GM18511 (cell line): Measurements from ENCODE around the gene NSMCE3.

Source experiments
- ATAC-seq: cut with Tn5 transposase; IDR thresholded peaks from one replicate; pipeline ENCODE4 v1.9.1; 2021; ENCODE audit warnings: mild to moderate bottlenecking, moderate library complexity; ENCODE audit not compliant: unreplicated experiment

The NSMCE3 gene

GRCh38 chr15:29269485-29270168 lies at the start of gene NSMCE3:
Gene NSMCE3 (minus strand): TSS chr15:29269822. CDS start chr15:29269705, 117 bp downstream.
- peak; percentile 86 for ATAC-seq

- no peak for ATAC-seq
Measured at GRCh38 chr15:29316422-29316821, 46.8 kb upstream of the NSMCE3 start.

- ATAC-seq = peak; percentile 48
Measured at GRCh38 chr15:29312387-29312786, 42.8 kb upstream of the NSMCE3 start.

GRCh38 chr15:29311696-29312095 lies 42.1 kb upstream of the NSMCE3 start:
- ATAC-seq = no peak

GRCh38 chr15:29309139-29309538 lies 39.5 kb upstream of the NSMCE3 start:
- ATAC-seq = peak; percentile 71

- no peak for ATAC-seq
Measured at GRCh38 chr15:29308299-29308698, 38.7 kb upstream of the NSMCE3 start.

GRCh38 chr15:29305556-29305955 lies 35.9 kb upstream of the NSMCE3 start:
- no peak for ATAC-seq

- ATAC-seq = no peak
Measured at GRCh38 chr15:29302871-29303270, 33.2 kb upstream of the NSMCE3 start.

- ATAC-seq = no peak
Measured at GRCh38 chr15:29299784-29300183, 30.2 kb upstream of the NSMCE3 start.

- no peak for ATAC-seq
Measured at GRCh38 chr15:29299331-29299730, 29.7 kb upstream of the NSMCE3 start.

- no peak for ATAC-seq
Measured at GRCh38 chr15:29294732-29295325, 25.2 kb upstream of the NSMCE3 start.

GRCh38 chr15:29291067-29291845 lies 21.6 kb upstream of the NSMCE3 start:
- ATAC-seq = no peak

- no peak for ATAC-seq
Measured at GRCh38 chr15:29289173-29289572, 19.6 kb upstream of the NSMCE3 start.

- ATAC-seq = no peak
Measured at GRCh38 chr15:29285386-29285785, 15.8 kb upstream of the NSMCE3 start.

GRCh38 chr15:29283381-29283780 lies 13.8 kb upstream of the NSMCE3 start:
- ATAC-seq = no peak

GRCh38 chr15:29280514-29280913 lies 10.9 kb upstream of the NSMCE3 start:
- no peak for ATAC-seq

- ATAC-seq = no peak
Measured at GRCh38 chr15:29278436-29279105, 8.9 kb upstream of the NSMCE3 start.

- no peak for ATAC-seq
Measured at GRCh38 chr15:29276366-29276765, 6.7 kb upstream of the NSMCE3 start.

GRCh38 chr15:29275855-29276254 lies 6.2 kb upstream of the NSMCE3 start:
- ATAC-seq = no peak

- no peak for ATAC-seq
Measured at GRCh38 chr15:29274946-29275345, 5.3 kb upstream of the NSMCE3 start.

- ATAC-seq = no peak
Measured at GRCh38 chr15:29272219-29272618, 2.6 kb upstream of the NSMCE3 start.
